Mucosa of rectum (tissue), 2 donors: Measurements from ENCODE around the gene RPF1.

Experiments
- H3K27ac ChIP-seq, 2 donors: one replicate each; pipeline ENCODE4 v1.7.0; 2013; ENCODE audit warnings: inconsistent platforms in 2 of 2, low read depth in 2 of 2, low read length in 2 of 2
- H3K27me3 ChIP-seq, 2 donors: one replicate each; pipeline ENCODE4 v1.7.0; 2013; ENCODE audit warnings: low read length in 2 of 2; ENCODE audit not compliant: control insufficient read depth in 2 of 2, insufficient read depth in 2 of 2
- H3K36me3 ChIP-seq, 2 donors: one replicate each; pipeline ENCODE4 v1.7.0; 2013; ENCODE audit warnings: low read length in 2 of 2; ENCODE audit not compliant: control insufficient read depth in 2 of 2, insufficient read depth in 2 of 2
- H3K4me1 ChIP-seq, 2 donors: one replicate each; pipeline ENCODE4 v1.7.0; 2013; ENCODE audit warnings: low read length in 2 of 2, mild to moderate bottlenecking in 1 of 2; ENCODE audit not compliant: control insufficient read depth in 2 of 2, insufficient read depth in 2 of 2
- H3K4me3 ChIP-seq, 2 donors: one replicate each; pipeline ENCODE4 v1.7.0; 2013; ENCODE audit warnings: low read length in 2 of 2
- H3K9ac ChIP-seq, 2 donors: one replicate each; pipeline ENCODE4 v1.7.0; 2013; ENCODE audit warnings: low read length in 2 of 2, low read depth in 1 of 2, mild to moderate bottlenecking in 1 of 2
- H3K9me3 ChIP-seq, 2 donors: one replicate each; pipeline ENCODE4 v1.7.0; 2013; ENCODE audit warnings: low read length in 2 of 2; ENCODE audit not compliant: control insufficient read depth in 2 of 2
- donor health status: healthy.
- donor health status: Normal muscosa, but diverticular disease.

The RPF1 gene

DNA sequence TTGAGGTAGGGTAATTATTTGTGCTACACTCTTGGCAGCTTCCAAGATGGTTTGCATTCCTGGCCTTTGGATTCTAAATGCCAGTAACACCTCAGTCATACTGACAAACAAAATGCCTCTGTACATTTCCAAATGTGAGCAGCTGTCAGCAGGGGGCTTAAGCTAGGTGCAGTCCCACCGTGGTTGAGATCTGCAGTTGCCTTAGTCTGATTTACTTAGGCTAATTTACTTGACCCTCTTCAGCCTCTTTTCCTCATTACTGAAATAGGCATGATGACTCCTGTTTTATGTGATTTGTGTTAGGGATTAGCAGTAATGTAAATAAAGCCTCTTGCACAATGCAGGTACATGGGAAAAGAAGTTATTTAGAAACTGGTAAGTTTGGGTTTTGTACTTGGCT, 13.7 kb downstream of the RPF1 start:
- H3K9me3 ChIP-seq, result no peaks in the 10 kb centered on the region
- no peak overlapping the region for H3K27ac ChIP-seq
- H3K4me3 ChIP-seq, result no peak overlapping the region
- no peaks in the 10 kb centered on the region for H3K27me3 ChIP-seq
- no peaks in the 10 kb centered on the region for H3K4me1 ChIP-seq
- H3K36me3 ChIP-seq, result peaks cover 61 to 72% of the 10 kb centered on the region in 2 donors
- no peak overlapping the region for H3K9ac ChIP-seq

DNA sequence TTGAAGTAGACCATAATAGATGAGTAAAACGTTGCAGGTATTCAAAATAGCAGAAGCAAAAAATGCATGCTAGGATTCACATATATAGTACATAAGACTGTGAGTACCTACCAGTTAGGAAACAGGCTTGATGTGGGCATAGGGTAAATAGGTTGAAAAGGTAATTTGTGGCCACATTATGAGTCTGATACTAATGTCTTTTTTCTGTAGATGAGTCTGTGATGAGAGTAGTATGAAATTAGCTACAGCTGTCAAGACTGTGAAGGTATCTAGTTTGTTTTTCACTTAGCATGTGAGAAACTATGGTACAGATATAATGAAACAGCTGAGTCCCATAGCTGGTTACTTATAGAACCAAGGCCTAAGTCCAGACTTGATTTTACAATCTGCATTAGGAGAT, 14.7 kb downstream of the RPF1 start:
- Histone ChIP-seq H3K27me3 (no peaks in the 10 kb centered on the region), H3K4me3 (no peak overlapping the region), H3K4me1 (no peaks in the 10 kb centered on the region), H3K9me3 (no peaks in the 10 kb centered on the region), H3K36me3 (peaks cover 71 to 82% of the 10 kb centered on the region in 2 donors), H3K27ac (no peak overlapping the region), H3K9ac (no peak overlapping the region)

DNA sequence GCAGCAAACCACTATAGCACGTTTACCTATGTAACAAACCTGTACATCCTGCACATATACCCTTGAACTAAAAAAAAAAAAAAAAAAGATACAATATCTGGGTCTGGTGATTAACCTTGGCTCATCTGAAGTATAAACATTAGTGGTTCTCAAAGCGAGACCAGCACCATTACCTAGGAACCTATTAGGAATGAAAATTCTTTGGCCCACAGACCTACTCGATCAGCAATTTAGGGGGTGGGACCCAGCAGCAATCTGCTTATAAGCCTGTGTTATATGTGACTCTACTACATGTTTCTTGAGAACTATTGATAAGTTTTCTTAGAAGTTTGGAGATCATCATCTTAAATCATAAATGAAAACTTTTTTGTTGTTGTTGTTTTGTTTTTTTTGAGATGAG, 17.4 kb downstream of the RPF1 start:
- H3K36me3 ChIP-seq, result peaks cover 62 to 72% of the 10 kb centered on the region in 2 donors

DNA sequence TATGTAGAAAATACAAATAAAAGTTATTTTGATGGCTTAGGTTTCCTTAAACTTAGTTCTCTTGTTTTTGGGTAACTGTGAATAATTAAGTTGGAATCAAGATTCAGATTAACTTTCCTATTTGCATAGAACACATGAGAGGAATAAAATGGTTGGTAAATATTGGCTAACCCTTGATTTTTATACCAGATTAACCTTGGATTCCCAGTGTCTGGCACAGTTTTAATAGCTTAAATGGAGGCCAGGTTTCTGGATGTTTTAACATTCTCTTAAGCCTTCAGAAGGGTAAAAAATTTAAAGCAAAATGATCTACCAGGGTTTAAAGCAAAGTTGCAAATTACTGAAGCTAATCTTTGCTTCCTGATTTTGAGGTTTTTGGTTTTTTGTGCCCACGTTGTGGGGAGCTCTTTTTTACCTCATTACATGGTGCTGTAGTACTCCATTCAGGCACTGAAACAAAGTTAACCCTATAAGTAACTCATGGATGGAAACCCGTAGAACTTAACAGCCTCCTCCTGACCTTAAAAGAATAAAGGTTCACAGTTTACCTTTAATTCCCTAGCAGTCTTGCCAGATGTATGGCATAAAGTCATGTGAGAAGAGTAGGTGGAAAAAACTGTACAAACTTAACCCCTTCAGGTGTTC, 18.7 kb downstream of the RPF1 start:
- Histone ChIP-seq H3K9ac (no peak overlapping the region), H3K9me3 (no peaks in the 10 kb centered on the region), H3K4me3 (no peak overlapping the region), H3K36me3 (peaks cover 51 to 60% of the 10 kb centered on the region in 2 donors), H3K27ac (no peak overlapping the region), H3K4me1 (peaks cover 3 to 4% of the 10 kb centered on the region in 2 donors), H3K27me3 (no peaks in the 10 kb centered on the region)

More for the DNA sequence above, 17.4 kb downstream of the RPF1 start:
- Histone ChIP-seq H3K27me3 (no peaks in the 10 kb centered on the region), H3K9me3 (no peaks in the 10 kb centered on the region), H3K4me1 (no peaks in the 10 kb centered on the region), H3K27ac (no peak overlapping the region), H3K9ac (no peak overlapping the region), H3K4me3 (no peak overlapping the region)

DNA sequence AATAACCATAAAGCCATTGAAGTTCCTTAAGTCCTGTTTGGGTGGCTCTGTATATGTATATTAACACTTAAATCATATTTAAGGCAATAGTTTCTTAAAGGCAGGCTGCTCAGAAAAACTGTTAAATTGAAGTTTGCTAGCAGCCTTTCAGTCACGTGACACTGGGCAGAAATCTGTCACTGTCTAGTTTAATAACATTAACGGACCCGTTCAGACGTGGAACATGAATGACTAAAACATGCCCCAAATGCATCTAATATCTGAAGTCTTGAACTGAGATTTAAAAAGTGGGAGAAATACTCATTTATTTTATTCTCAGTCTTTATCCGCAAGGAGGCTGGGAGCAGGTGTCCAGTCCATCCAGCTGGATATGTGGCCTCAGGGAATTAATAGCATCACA, 23.9 kb downstream of the RPF1 start:
- Histone ChIP-seq H3K36me3 (peaks cover 17 to 18% of the 10 kb centered on the region in 2 donors), H3K9ac (no peak overlapping the region), H3K9me3 (no peaks in the 10 kb centered on the region), H3K27me3 (no peaks in the 10 kb centered on the region), H3K27ac (no peak overlapping the region), H3K4me1 (peaks cover 18 to 22% of the 10 kb centered on the region in 2 donors), H3K4me3 (no peak overlapping the region)

DNA sequence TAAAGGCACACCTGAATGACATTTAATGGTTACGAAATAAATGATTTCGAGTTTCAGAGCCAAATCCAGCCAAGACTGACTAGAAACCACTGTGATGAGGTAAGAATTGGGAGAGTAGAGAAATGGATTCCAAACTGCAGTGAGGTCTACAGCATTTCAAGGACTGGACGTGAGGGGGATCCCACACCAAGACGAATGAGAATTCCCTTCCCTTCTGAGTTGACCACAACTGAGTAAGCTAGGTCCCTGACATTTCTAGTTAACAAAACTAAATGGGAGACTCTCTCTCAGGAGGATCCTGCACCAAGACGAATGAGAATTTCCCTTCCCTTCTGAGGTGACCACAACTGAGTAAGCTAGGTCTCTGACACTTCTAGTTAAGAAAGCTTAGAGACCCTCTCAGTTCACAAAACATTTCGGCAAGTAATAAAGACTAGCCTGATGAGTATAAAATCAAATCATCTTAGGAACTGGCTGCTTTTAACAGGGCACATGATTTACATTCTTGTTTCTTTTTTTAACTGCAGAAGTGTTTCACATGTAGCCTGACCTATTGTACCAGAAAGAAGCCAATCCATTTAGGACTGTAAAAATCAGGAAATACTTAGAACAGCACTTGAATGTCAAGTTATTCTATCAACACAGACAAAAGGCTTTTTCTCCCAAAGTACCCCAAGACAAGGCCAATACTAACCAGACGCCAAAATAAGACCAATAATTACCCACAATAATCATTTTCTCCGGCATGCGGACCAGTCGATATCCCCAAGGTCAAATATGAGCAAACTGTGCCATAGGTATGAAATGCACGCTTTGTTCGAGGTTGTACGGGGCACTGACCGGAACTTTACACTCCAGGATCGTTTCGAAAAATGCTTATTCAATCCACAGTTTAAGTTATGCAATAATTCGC, 25.8 kb downstream of the RPF1 start:
- Histone ChIP-seq H3K4me3 (peak overlapping the region; percentile 92 to 93), H3K27ac (peak overlapping the region; percentile 98), H3K9ac (peak overlapping the region; percentile 94 to 96), H3K36me3 (peaks cover 3 to 4% of the 10 kb centered on the region in 2 donors), H3K4me1 (peaks cover 18 to 22% of the 10 kb centered on the region in 2 donors), H3K27me3 (no peaks in the 10 kb centered on the region), H3K9me3 (no peaks in the 10 kb centered on the region)

DNA sequence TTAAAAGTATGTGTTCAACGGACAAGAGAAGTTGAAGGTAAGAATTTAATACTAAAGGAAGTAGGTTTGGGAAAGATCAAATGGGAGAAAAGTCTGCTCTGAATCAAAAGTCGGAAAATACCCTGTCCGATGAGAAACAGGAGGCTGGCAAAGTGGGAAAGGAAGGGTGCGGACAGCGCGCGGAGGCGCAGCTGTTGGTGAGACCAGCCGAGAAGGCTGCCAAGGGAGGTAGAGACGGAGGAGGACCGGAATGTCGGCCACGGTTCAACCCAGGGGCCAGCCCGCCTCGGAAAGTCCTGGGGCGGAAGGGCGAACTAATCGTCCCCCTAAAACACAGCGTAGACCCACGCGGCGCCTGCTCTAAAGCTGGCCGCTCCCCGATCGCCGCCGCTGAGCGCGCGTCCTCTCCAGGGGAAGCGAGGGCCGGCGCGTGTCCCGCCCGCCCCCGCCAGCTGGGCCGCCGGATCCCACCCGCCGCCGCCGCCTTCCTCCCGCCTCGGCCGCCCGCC, 26.5 kb downstream of the RPF1 start:
- Histone ChIP-seq H3K36me3 (no peaks in the 10 kb centered on the region), H3K9ac (peak overlapping the region; percentile 94 to 96), H3K27ac (peak overlapping the region; percentile 98), H3K27me3 (no peaks in the 10 kb centered on the region), H3K9me3 (no peaks in the 10 kb centered on the region), H3K4me1 (peaks cover 18 to 22% of the 10 kb centered on the region in 2 donors), H3K4me3 (peak overlapping the region; percentile 92 to 93)

DNA sequence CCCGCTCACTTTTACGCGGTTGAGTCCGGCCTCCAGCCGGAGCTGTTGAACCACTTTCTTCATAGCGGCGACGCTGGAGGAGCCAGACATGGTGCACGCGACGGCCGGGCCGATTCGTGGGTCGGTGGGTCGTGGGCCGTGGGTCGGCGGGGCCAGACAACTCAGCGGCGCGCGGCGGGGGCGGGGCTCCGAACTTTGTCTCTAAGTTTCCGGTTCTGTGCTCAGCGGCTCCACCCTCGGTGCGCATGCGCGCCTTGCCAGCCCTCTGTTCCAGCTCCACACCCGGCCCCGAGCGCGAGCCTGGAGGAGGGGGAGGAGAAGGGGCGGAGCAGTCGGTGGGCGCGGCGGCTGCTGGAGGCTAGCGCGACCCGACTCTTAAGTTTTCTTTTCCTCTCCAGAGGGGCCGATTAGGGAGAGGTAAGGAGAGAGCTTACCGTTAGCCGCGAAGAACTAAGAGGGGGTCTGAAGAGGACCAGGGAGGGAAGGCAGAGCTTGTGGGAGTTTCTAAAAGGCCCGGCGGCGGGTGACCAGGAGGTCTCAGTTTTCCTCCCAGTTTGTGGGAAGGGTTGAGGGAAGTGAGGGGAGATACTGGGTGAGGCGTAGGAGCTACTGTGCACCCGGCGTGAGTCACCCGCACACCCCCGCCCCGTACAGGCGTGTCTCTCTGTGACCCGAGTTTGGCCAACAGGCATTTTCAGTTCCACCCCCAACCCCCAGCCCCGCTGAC, 27.1 kb downstream of the RPF1 start, which contains the start of the genes GNG5 and SPATA1:
Gene GNG5 (minus strand): TSS at position 580 of the 727 bp plus-strand sequence. CDS start 490 bp downstream, at position 90.
Gene SPATA1 (plus strand): TSS at position 385 of the 727 bp plus-strand sequence. CDS start 9,974 bp downstream, outside the sequence.
- H3K4me3 ChIP-seq, result peak within 1 kb of the TSS; percentile 92 to 93
- no peaks in the 10 kb centered on the region for H3K9me3 ChIP-seq
- peak within 1 kb of the TSS; percentile 94 to 96 for H3K9ac ChIP-seq
- H3K27ac ChIP-seq, result peak within 1 kb of the TSS; percentile 98
- H3K4me1 ChIP-seq, result peaks cover 18 to 22% of the 10 kb centered on the region in 2 donors
- no peaks in the 10 kb centered on the region for H3K27me3 ChIP-seq
- H3K36me3 ChIP-seq, result no peaks in the 10 kb centered on the region

DNA sequence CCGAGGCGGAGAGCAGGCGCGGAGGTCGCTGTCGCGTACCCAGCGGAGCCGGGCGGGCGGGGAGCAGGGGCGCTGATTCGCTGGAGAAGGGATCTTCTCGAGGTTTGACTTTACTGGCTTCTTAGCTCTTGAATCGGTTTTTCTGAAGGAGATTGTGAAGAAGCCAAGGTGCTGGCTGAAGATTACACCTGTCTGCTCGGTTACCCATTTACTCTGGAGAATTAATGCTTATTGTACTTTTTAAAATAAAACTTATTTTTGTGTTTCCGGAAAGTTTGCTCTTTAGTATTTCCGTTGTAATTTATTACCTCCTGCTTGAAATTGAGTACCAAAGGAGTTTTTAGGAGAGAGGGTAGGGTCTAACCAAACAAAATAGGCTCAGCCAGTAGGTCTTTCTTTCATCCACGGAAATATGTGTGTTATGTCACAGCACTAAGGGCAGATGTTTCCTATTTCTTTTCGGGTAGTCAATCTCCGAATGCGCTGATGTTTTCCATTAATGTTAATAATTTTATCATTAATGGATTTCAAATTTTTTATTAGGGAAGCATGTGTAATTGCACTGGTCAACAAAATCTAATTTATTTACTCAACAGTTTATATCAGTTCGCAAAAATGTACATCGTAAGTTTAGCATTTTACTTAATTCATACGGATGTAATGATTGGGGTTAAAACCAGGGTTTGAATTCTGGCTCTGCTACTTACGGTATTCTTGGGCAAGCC, 27.8 kb downstream of the RPF1 start:
- Histone ChIP-seq H3K9ac (peak overlapping the region; percentile 87 to 94), H3K36me3 (no peaks in the 10 kb centered on the region), H3K4me1 (peaks cover 18 to 22% of the 10 kb centered on the region in 2 donors), H3K27me3 (no peaks in the 10 kb centered on the region), H3K9me3 (no peaks in the 10 kb centered on the region), H3K4me3 (peak overlapping the region; percentile 92 to 93), H3K27ac (peak overlapping the region; percentile 98)
